Karpas-422 (cell line): ENCODE data around the gene BTAF1. TPM values are rescaled to one million over a fixed set of nuclear protein-coding genes. Genes with fewer than 3 reads are reported as not detected.

Source experiments
- DNase-seq: peaks from one replicate; pipeline ENCODE4 v3.0.0-alpha.2; 2015
- H2AFZ ChIP-seq: fragments of 200-600 bp; sonication (generic); 2 replicates; pipeline ENCODE4 v1.6.1; 2014; ENCODE audit warnings: antibody characterized with exemption, low read length, mixed read lengths
- H3K27ac ChIP-seq: fragments of 200-600 bp; sonication (generic); 2 replicates; pipeline ENCODE4 v1.5.1; 2014; ENCODE audit warnings: mild to moderate bottlenecking, low read length, moderate library complexity
- H3K27me3 ChIP-seq: fragments of 200-600 bp; sonication (generic); 2 replicates; pipeline ENCODE4 v1.6.1; 2014; ENCODE audit warnings: low read length, mixed read lengths
- H3K36me3 ChIP-seq: fragments of 200-600 bp; sonication (generic); 2 replicates; pipeline ENCODE4 v1.6.1; 2014; ENCODE audit warnings: low read length, mixed read lengths; ENCODE audit not compliant: insufficient read depth
- H3K4me1 ChIP-seq: fragments of 200-600 bp; sonication (generic); 2 replicates; pipeline ENCODE4 v1.6.1; 2014; ENCODE audit warnings: mild to moderate bottlenecking, low read length, mixed read lengths
- H3K4me2 ChIP-seq: fragments of 200-600 bp; sonication (generic); 2 replicates; pipeline ENCODE4 v1.6.1; 2014; ENCODE audit warnings: low read length, low read depth, mild to moderate bottlenecking; ENCODE audit not compliant: poor library complexity, severe bottlenecking
- H3K4me3 ChIP-seq: fragments of 200-600 bp; sonication (generic); 2 replicates; pipeline ENCODE4 v1.5.1; 2014; ENCODE audit warnings: mild to moderate bottlenecking, antibody characterized with exemption, low read length, mixed read lengths
- H3K79me2 ChIP-seq: fragments of 200-600 bp; sonication (generic); 2 replicates; pipeline ENCODE4 v1.6.1; 2014; ENCODE audit warnings: mild to moderate bottlenecking, low read length, mixed read lengths
- H3K9ac ChIP-seq: fragments of 200-600 bp; sonication (generic); 2 replicates; pipeline ENCODE4 v1.6.0; 2014; ENCODE audit warnings: low read length
- H3K9me2 ChIP-seq: fragments of 200-600 bp; sonication (generic), shearing (Covaris generic); replicated peaks from 2 replicates; pipeline ENCODE4 v1.6.0; 2014; ENCODE audit warnings: mild to moderate bottlenecking, low read length, moderate library complexity; ENCODE audit not compliant: insufficient read depth
- H3K9me3 ChIP-seq: fragments of 300-700, 200-600 bp; sonication (generic); 2 replicates; pipeline ENCODE4 v1.6.1; 2014; ENCODE audit warnings: low read length, mixed read lengths
- H4K20me1 ChIP-seq: fragments of 200-600 bp; sonication (generic); 2 replicates; pipeline ENCODE4 v1.6.1; 2014; ENCODE audit warnings: mild to moderate bottlenecking, antibody characterized with exemption, low read length, low read depth; ENCODE audit not compliant: insufficient read depth
- total RNA-seq: library from RNA; depleted of rRNA; stranded (reverse); fragments of >200 nt; shearing (Covaris generic); gene quantifications from 2 replicates; pipeline ENCODE4 v1.2.3, GENCODE V29; 2014; ENCODE audit warnings: low replicate concordance; rRNA removed

BTAF1 gene
- total RNA-seq, result 46.4 and 65.7 TPM in 2 replicates

DNA sequence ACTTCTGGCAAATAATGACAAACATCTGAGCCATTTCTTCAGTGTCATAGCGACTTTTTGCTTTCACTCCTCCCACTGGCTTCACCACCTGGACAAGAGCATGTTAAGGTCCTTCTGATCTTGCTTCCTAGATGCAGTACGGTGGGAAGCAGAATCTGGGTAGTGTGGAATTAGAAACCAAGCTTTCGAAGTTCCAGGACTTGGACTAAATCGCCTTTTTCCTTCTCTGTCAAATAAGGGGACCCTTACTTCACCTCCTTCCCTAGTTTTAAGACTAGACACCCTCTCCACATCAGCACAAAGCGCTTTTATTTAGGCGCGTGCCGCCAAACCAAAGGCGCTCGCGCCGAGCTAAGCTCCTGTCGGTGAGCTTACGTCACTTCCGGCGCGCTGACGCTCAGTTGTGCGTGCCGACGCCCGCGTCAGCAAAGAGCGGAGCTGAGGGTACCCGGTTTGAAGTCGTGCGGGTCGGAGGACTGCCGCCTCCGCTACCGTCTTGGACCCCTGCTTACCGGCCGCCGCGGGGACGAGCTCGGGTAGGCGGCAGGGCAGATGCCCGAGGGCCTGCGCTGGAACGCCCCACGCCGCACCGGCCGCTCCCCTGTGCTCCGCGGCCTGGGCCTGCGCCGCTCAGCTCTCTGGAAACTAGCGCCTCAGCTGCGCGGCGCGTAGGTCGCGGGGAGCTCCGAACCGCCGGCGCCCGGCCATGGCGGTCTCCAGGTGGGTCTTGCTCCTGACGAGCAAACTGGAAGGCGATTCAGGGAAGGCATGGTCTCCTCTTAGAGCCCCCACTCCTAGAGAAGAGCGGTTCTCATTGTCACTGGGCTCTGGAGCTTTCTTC, at the start of gene BTAF1:
BTAF1 (plus strand) TSS at position 400 of the 841 bp plus-strand sequence; CDS start at position 707, 307 bp downstream.
- Histone ChIP-seq H3K36me3 (peaks cover 4% of the 10 kb centered on the region; the same call in 1 of the 2 replicates), H3K4me1 (peaks cover 20% of the 10 kb centered on the region), H2AFZ (peak within 1 kb of the TSS; percentile 71), H3K9me3 (no peaks in the 10 kb centered on the region), H4K20me1 (0 out of 2 replicates have a peak, but pooled peaks cover 3% of the 10 kb centered on the region), H3K4me2 (peak within 1 kb of the TSS; percentile 94), H3K79me2 (peaks cover 53% of the 10 kb centered on the region), H3K27me3 (no peaks in the 10 kb centered on the region), H3K9me2 (no peaks in the 10 kb centered on the region), H3K27ac (peak within 1 kb of the TSS; percentile 73), H3K9ac (peak within 1 kb of the TSS; percentile 88), H3K4me3 (peak within 1 kb of the TSS; percentile 90)
- peak; percentile 94 for DNase-seq

DNA sequence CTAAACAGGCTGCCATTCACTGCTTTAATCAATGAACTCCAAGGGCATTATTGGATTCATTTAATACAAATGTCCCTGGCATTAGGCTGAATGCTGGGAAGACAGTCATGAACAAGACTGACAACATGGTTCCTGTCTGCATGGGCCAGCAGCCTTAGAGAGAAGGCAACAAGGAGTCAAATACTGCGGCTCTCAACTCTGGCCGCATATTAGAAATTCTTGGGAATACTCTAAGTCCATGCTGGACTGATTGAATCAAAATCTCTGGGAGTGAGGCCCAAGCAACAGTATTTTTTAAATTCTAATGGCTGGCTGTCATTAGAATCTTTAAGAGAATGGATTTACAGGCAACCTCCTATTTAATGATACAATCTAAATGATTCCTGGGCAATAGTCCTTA, 48.4 kb upstream of the BTAF1 start:
- Histone ChIP-seq H3K36me3 (no peaks in the 10 kb centered on the region), H3K79me2 (no peaks in the 10 kb centered on the region), H3K4me1 (no peaks in the 10 kb centered on the region), H3K9me3 (no peaks in the 10 kb centered on the region), H2AFZ (no peak overlapping the region), H3K9me2 (no peaks in the 10 kb centered on the region), H3K27me3 (no peaks in the 10 kb centered on the region), H3K4me3 (no peak overlapping the region), H3K9ac (no peak overlapping the region), H4K20me1 (no peaks in the 10 kb centered on the region), H3K27ac (no peak overlapping the region), H3K4me2 (no peak overlapping the region)
- DNase-seq, result no peak

DNA sequence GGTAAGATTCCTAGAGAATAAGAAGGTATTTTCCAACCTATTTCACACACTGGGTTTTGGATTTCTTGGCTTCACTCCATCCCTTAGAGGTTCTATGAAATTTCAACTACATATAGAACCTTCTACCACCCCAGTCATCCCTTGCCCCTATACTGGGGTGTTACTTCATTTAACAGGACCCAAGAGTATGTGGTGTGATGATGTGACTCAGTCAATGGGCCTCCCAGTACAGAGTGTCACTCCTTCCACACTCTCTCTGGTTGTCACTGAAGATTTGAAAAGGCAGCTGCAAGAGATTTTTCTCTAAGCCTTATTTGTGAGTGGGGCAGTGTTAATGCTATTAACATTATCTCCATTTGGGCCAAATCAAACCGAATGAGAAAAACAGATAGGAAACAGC, 47.8 kb upstream of the BTAF1 start:
- H3K4me1 ChIP-seq, result no peaks in the 10 kb centered on the region
- H3K9me2 ChIP-seq, result no peaks in the 10 kb centered on the region
- no peaks in the 10 kb centered on the region for H3K9me3 ChIP-seq
- H3K36me3 ChIP-seq, result no peaks in the 10 kb centered on the region
- H3K27me3 ChIP-seq, result no peaks in the 10 kb centered on the region
- no peaks in the 10 kb centered on the region for H3K79me2 ChIP-seq
- H2AFZ ChIP-seq, result no peak overlapping the region
- no peaks in the 10 kb centered on the region for H4K20me1 ChIP-seq
- H3K27ac ChIP-seq, result no peak overlapping the region
- H3K4me3 ChIP-seq, result no peak overlapping the region
- H3K9ac ChIP-seq, result no peak overlapping the region
- no peak overlapping the region for H3K4me2 ChIP-seq
- DNase-seq, result no peak

DNA sequence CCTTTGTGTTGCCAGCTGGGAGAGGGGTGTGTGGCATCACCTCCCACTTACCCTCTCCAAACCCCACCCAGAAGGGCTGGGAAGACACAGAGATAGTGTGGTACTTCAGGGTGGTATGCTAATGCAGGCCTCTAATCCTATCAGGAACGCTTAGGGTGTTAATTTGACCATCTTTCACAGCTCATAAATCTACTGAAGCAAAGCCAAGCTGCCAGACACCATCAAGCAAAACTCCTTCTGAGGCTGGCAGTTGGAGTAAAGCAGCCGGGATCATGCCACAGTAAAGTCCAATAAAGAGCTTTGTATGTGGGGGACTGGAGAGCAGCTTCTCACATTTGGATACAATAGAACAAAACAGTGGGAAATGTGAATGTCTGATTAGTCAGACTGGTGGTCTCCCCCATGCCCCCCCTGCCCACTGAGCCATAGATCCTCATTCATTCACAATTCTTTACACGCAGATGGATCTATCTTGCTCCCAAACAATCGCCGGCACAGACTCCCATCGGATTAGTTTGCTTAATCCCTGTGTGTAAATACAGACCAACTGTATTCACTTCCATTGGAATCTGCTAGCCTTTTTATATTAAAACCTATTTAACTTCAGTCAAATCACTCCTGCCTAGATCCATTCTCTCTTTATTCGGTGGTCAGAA, 43.9 kb upstream of the BTAF1 start:
- no peaks in the 10 kb centered on the region for H3K27me3 ChIP-seq
- no peak overlapping the region for H3K4me3 ChIP-seq
- peaks cover 5% of the 10 kb centered on the region for H3K4me1 ChIP-seq
- no peak for DNase-seq
- no peak overlapping the region for H2AFZ ChIP-seq
- H3K9me3 ChIP-seq, result no peaks in the 10 kb centered on the region
- H3K9ac ChIP-seq, result no peak overlapping the region
- no peak overlapping the region for H3K4me2 ChIP-seq
- H4K20me1 ChIP-seq, result no peaks in the 10 kb centered on the region
- H3K27ac ChIP-seq, result no peak overlapping the region
- no peaks in the 10 kb centered on the region for H3K79me2 ChIP-seq
- H3K36me3 ChIP-seq, result no peaks in the 10 kb centered on the region
- H3K9me2 ChIP-seq, result no peaks in the 10 kb centered on the region

GRCh38 chr10:91880310-91880709, 43.3 kb upstream of the BTAF1 start:
- Histone ChIP-seq H3K4me1 (peaks cover 5% of the 10 kb centered on the region), H3K27ac (no peak overlapping the region), H3K4me2 (no peak overlapping the region), H3K4me3 (no peak overlapping the region), H3K9me2 (no peaks in the 10 kb centered on the region), H3K27me3 (no peaks in the 10 kb centered on the region), H4K20me1 (no peaks in the 10 kb centered on the region), H3K9me3 (no peaks in the 10 kb centered on the region), H3K36me3 (no peaks in the 10 kb centered on the region), H2AFZ (no peak overlapping the region), H3K79me2 (no peaks in the 10 kb centered on the region), H3K9ac (no peak overlapping the region)
- no peak for DNase-seq

DNA sequence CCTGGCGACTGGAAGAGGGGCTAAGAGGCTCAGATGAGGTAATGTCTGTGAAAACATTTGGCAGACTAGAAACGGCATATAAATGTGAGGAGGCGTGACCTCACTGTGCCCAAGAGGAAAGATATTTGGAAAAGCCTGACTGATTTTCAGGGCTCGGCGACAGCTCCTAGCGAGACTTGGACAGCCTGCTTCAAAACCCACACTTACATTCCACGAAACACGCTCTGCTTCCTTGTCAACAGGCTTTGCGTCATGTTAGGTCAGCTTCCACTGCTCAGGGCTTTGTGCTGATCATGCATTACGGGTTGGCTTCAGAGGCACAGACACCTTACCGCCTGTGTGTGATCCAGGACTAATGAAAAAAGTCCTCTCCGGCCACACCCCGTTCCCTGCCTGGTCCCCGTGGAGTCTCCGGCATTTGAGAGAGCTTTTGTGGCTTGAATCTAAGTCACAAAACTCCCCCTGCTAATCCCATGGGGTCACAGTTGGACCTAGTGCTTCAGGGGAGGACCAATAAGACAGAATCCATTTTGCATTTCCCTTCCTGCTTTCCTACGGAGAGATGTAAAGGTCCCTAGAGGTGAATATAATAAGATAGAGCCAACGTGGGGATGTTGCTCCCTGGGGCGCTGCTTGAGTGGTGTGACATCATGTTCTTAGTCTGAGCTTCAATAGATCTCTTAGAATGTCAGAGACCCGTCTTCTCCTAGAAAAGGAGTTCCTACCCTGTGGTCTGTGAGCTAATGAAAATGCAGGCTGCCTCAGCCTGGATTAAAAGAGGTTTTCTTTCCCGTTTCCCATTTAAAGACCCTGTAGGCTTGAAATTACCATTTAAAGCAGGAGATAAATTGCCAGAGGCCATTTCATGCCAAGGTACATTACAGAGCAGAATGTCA, 39.8 kb upstream of the BTAF1 start:
- Histone ChIP-seq H4K20me1 (no peaks in the 10 kb centered on the region), H2AFZ (no peak overlapping the region), H3K4me1 (peaks cover 5% of the 10 kb centered on the region), H3K27ac (no peak overlapping the region), H3K9me3 (no peaks in the 10 kb centered on the region), H3K79me2 (no peaks in the 10 kb centered on the region), H3K9ac (no peak overlapping the region), H3K9me2 (no peaks in the 10 kb centered on the region), H3K36me3 (no peaks in the 10 kb centered on the region), H3K4me2 (no peak overlapping the region), H3K27me3 (no peaks in the 10 kb centered on the region), H3K4me3 (no peak overlapping the region)
- DNase-seq, result no peak

DNA sequence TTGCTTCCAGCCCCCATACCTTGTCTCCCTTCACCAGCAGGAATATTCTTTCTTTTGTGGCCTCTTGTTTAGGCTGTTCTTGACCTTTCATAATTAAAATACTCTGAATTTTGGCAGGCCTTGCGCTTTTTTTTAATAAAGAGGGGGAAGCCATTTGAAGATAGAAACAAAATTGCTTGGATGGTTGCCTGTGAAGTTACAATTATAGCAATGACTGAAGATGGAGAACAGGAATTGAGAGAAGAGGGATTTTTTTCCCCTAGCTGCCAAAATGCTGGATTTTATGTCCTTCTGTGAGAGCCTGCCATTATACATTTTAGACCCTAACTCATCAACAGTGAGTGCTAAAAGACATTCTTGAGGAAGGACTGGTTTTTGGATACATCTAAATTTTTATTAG, 39.0 kb upstream of the BTAF1 start:
- no peaks in the 10 kb centered on the region for H3K27me3 ChIP-seq
- H3K4me3 ChIP-seq, result no peak overlapping the region
- H3K4me1 ChIP-seq, result peaks cover 5% of the 10 kb centered on the region
- H2AFZ ChIP-seq, result no peak overlapping the region
- no peaks in the 10 kb centered on the region for H3K79me2 ChIP-seq
- no peak overlapping the region for H3K9ac ChIP-seq
- no peaks in the 10 kb centered on the region for H4K20me1 ChIP-seq
- no peaks in the 10 kb centered on the region for H3K9me3 ChIP-seq
- H3K27ac ChIP-seq, result no peak overlapping the region
- H3K4me2 ChIP-seq, result no peak overlapping the region
- H3K9me2 ChIP-seq, result no peaks in the 10 kb centered on the region
- no peaks in the 10 kb centered on the region for H3K36me3 ChIP-seq
- no peak for DNase-seq
